Heart left ventricle (tissue), 16 donors: ENCODE measurements around the gene LETM1. TPM values are rescaled to one million over a fixed set of nuclear protein-coding genes. Genes with fewer than 3 reads are reported as not detected.

Experiments used
- ATAC-seq, 4 donors: fragments of 200-7000 bp; cut with Tn5 transposase; one replicate each; pipeline ENCODE4 v1.9.1; 2020 to 2022; ENCODE audit warnings: moderate library complexity in 4 of 4, mild to moderate bottlenecking in 3 of 4, moderate number of reproducible peaks in 1 of 4
- DNase-seq, 5 donors: peaks; one replicate each; pipeline ENCODE4 v3.0.0-alpha.2; 2020
- H3K27ac ChIP-seq, 12 donors: fragments of 200-600 bp; sonication (generic) in 4 of 12; one replicate each; pipeline versions ENCODE4 v1.5.0 to v1.8.0; 2016 to 2022; ENCODE audit warnings: mild to moderate bottlenecking in 2 of 12
- H3K27me3 ChIP-seq, 9 donors: fragments of 200-600 bp; sonication (generic) in 2 of 9; one replicate each; pipeline versions ENCODE4 v1.5.1 to v1.8.0; 2016 to 2022; ENCODE audit warnings: mild to moderate bottlenecking in 3 of 9
- H3K36me3 ChIP-seq, 9 donors: fragments of 200-600 bp; sonication (generic) in 2 of 9; one replicate each; pipeline versions ENCODE4 v1.5.0 to v1.8.0; 2018 to 2022; ENCODE audit warnings: mild to moderate bottlenecking in 2 of 9
- H3K4me1 ChIP-seq, 12 donors: fragments of 200-600 bp; sonication (generic) in 4 of 12; one replicate each; pipeline versions ENCODE4 v1.5.0 to v1.8.0; 2016 to 2022; ENCODE audit warnings: mild to moderate bottlenecking in 3 of 12
- H3K4me3 ChIP-seq, 12 donors: fragments of 200-600 bp; sonication (generic) in 4 of 12; one replicate each; pipeline versions ENCODE4 v1.5.0 to v1.8.0; 2017 to 2022; ENCODE audit warnings: mild to moderate bottlenecking in 9 of 12, moderate library complexity in 4 of 12
- H3K9me3 ChIP-seq, 12 donors: fragments of 200-600 bp; sonication (generic) in 4 of 12; one replicate each; pipeline versions ENCODE4 v1.5.0 to v1.8.0; 2016 to 2022; ENCODE audit warnings: mild to moderate bottlenecking in 1 of 12
- POLR2A ChIP-seq, 2 donors: fragments of 450-650 bp; IDR thresholded peaks; one replicate each; pipeline ENCODE4 v1.6.1; 2017; ENCODE audit warnings: antibody characterized with exemption in 2 of 2, mild to moderate bottlenecking in 2 of 2, moderate library complexity in 2 of 2
- WGBS, 4 donors: extraction: QIAGEN DNeasy Blood & Tissue Kit in 2 of 4; methylation state at CpG; one replicate each; pipeline versions ENCODE4 v1.1.5 to v1.1.7; 2013 to 2018; 5-methylcytosine and 5-hydroxymethylcytosine counted together
- intact Hi-C, 10 donors: fragments of 100-400 bp; cut with DNase I; formaldehyde crosslinking; loops; one replicate each; pipeline versions ENCODE4 v1.11.1 to v1.14.2; 2022
- polyA plus RNA-seq, 2 donors: library from polyadenylated mRNA; stranded (reverse); fragments of 200-250 nt; gene quantifications; one replicate each; pipeline ENCODE4 v1.2.3, GENCODE V29; 2013
- total RNA-seq, 9 donors: library from RNA; depleted of rRNA in 2 of 9; stranded (reverse); fragments of >200 nt in 2 of 9; fragmentation: NEBNext Ultra II Directional in 3 of 9; extraction: Animal tissue kit (Norgen Biotek cat#: 25700) in 3 of 9; gene quantifications; one replicate each; pipeline versions ENCODE4 v1.1.0 to v1.2.4, GENCODE V29; 2016 to 2023
- TF ChIP-seq, protein P1 (sequence below), 12 donors: fragments of 200-600 bp; sonication (generic) in 4 of 12; IDR thresholded peaks; one replicate each; pipeline versions ENCODE4 v1.5.0 to v1.8.0; 2018 to 2022; ENCODE audit warnings: antibody characterized with exemption in 12 of 12, mild to moderate bottlenecking in 5 of 12
- donor health status: ischemic (EF 13 %, LVEDD 7.1; RV severe dilation, severe dysfunction).
- donor health status: healthy with polysubstance abuse.
- donor health status: DM: no; HTN: yes; CAD: no.
- donor health status: DM: no; HTN: no; CAD: no.
- donor health status: ischemic (EF 25% LVEDD 6.9; RV normal size, moderate dysfunction).
- donor health status: ischemic (EF 25% LVEDD 5.7; RV mildly dilated, moderate dysfunction).
- donor health status: healthy.
- donor health status: DM: yes; HTN: yes; CAD: no.
- donor health status: ischemic (EF 35%, LVEDD 5.7; RV mildly dilated, moderate dysfunction).
- donor health status: nonischemic (EF 11% LVEDD 7.7; RV severe dilation, severe dysfunction).
- donor health status: DM: yes; HTN: yes; CAD: no.
- donor health status: PGD.
- donor health status: ischemic (EF 29% LVEDD 5.4; RV normal size, mild dysfunction).
- donor health status: nonischemic (EF 23%, LVEDD 6.1; RV moderate dilation, normal function).

LETM1 gene
- total and polyA plus RNA-seq, 11 donors: 22.1 to 54.7 (median 43.4) TPM

DNA sequence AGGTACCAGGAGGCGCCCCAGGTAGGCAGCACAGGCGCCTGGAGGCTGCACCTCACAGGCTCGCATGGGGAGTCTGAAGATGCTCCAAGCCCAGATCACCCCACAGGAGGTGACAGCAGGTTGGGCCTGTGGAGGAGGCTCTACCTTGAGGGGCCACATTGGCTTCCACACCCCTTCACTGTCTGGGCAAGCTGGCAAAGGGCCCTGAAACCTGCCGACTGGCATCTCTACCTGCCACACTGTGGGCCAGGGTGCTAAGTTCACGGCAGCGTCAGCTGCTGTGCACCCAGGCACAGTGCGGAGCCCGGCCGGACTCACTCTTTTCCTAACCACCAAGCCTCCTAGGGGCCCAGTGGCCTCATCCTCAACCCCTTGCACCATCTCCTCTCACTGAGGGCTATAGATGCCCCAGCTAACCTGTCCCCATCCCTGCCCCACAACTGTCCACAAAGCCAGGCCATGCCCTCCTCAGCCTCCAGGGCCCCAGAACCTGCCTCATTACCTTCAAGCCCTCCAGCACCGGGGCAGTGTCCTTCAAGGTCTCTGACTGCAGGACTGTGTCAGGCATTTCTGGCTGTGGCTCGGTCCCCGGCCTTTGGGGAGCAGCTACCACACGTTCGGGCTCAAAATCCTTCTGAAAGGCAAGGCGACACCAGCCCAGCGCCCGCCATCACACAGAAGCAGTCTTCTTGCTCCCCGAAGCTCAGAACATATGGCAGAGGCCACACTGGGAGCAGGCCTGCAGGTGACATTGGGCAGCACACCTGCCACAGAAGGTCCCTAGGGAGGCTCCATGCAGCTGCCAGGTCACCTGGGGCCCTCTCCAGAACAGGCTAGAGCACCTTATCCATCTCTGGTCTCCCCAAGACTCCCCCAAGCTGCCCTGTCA is 34.0 kb downstream of the LETM1 start:
- DNase-seq (peak in 1 of 5 donors; percentile 10), ATAC-seq (peak in 1 of 4 donors; percentile 6)
- Histone ChIP-seq H3K27me3 (no peaks in the 10 kb centered on the region), H3K9me3 (no peaks in the 10 kb centered on the region), H3K36me3 (peaks cover 0 to 100% (median 95%) of the 10 kb centered on the region in 9 donors), H3K27ac (no peak overlapping the region), H3K4me3 (no peak overlapping the region), H3K4me1 (no peaks in the 10 kb centered on the region)
- 97 to 98% (median 97%) methylated on average over 6 to 18 of the region's 18 CpGs for whole genome bisulfite sequencing, 4 donors
- TF ChIP-seq POLR2A (IDR thresholded peaks at IDR 0.05): no peak
- TF ChIP-seq, protein P1, sequence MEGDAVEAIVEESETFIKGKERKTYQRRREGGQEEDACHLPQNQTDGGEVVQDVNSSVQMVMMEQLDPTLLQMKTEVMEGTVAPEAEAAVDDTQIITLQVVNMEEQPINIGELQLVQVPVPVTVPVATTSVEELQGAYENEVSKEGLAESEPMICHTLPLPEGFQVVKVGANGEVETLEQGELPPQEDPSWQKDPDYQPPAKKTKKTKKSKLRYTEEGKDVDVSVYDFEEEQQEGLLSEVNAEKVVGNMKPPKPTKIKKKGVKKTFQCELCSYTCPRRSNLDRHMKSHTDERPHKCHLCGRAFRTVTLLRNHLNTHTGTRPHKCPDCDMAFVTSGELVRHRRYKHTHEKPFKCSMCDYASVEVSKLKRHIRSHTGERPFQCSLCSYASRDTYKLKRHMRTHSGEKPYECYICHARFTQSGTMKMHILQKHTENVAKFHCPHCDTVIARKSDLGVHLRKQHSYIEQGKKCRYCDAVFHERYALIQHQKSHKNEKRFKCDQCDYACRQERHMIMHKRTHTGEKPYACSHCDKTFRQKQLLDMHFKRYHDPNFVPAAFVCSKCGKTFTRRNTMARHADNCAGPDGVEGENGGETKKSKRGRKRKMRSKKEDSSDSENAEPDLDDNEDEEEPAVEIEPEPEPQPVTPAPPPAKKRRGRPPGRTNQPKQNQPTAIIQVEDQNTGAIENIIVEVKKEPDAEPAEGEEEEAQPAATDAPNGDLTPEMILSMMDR (IDR thresholded peaks at IDR 0.05): no peak
- intact Hi-C loops: no loop called here

- no peak for ATAC-seq
- Histone ChIP-seq H3K36me3 (peaks cover 0 to 99% (median 99%) of the 10 kb centered on the region in 9 donors), H3K9me3 (no peaks in the 10 kb centered on the region), H3K27me3 (no peaks in the 10 kb centered on the region), H3K4me1 (no peaks in the 10 kb centered on the region), H3K4me3 (no peak overlapping the region), H3K27ac (no peak overlapping the region)
- TF ChIP-seq, protein P1 (IDR thresholded peaks at IDR 0.05): no peak
- no peak for TF ChIP-seq POLR2A (IDR thresholded peaks at IDR 0.05)
- 89 to 92% (median 90%) methylated on average over 7 of the region's 7 CpGs for WGBS, 4 donors
- no peak for DNase-seq
- intact Hi-C loops: loop anchor here in 1 of 10 donors (10.0 kb wide), 1 partner anchor 75 kb away; no protein-coding TSS in a partner anchor
These were observed 36.1 kb downstream of the LETM1 start for GRCh38 chr4:1819816-1820215.

DNA sequence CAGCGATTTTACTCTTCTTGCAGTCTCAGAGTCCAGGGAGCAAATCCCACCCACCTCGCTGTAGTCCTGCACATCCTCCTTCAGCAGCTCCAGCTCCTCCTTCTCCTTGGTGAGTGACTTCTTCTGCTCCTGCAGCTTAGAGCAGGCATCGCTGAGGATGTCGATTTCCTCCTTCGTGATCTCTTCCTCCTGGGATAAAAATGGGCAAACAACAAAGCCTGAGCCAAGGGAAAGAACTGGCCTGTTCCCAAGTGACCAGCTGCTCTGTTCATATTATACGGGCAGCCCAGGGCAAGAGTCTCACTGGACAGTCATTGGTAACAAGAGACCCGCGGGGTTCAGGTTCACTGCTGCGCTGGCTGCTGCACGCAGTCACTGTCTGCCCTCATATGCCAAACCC is 36.7 kb downstream of the LETM1 start:
- Histone ChIP-seq H3K27me3 (no peaks in the 10 kb centered on the region), H3K4me1 (no peaks in the 10 kb centered on the region), H3K9me3 (no peaks in the 10 kb centered on the region), H3K27ac (no peak overlapping the region), H3K4me3 (no peak overlapping the region), H3K36me3 (peaks cover 0 to 99% (median 99%) of the 10 kb centered on the region in 9 donors)
- intact Hi-C loops: loop anchor here in 1 of 10 donors (10.0 kb wide), 1 partner anchor 76 kb away; no protein-coding TSS in a partner anchor
- TF ChIP-seq POLR2A (IDR thresholded peaks at IDR 0.05): no peak
- TF ChIP-seq, protein P1 (IDR thresholded peaks at IDR 0.05): no peak
- ATAC-seq (no peak), DNase-seq (no peak)
- WGBS, 4 donors: 64 to 79% (median 69%) methylated on average over 10 of the region's 10 CpGs
